Fibroblast of pulmonary artery (primary cell): Measurements from ENCODE around the gene ARIH1.

Experiments used
- DNase-seq: peaks from one replicate; pipeline ENCODE4 v3.0.0-alpha.2; 2010; ENCODE audit warnings: low read depth
- H3K4me3 ChIP-seq: replicated peaks from 2 replicates; pipeline ENCODE4 v1.5.1; 2011; ENCODE audit warnings: low read depth, mild to moderate bottlenecking, control low read depth, low read length, moderate library complexity
- CTCF ChIP-seq: IDR thresholded peaks from 2 replicates; pipeline ENCODE4 v1.5.1; 2011; ENCODE audit warnings: mild to moderate bottlenecking, control low read depth, low read length, inconsistent platforms; ENCODE audit errors: missing control alignments

Gene ARIH1

DNA sequence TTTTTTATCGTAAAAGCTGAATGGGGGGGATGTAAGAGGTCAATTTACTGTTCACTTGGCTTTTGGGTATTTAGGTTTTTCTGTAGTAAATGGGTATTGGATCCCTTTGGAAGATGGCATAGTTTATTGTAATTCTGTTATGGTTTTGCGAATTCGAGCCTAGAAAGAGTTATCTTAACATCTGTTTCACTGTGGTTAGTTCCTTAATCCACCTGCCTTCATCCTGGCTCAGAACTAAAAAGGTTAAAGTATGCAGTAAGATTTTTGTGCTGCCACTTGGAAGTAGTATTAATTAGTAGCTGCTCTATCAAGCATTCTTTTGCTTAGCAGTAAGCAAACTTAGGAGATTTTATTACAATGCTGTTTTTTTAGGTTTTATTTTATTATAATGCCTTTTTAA is 62.4 kb downstream of the ARIH1 start:
- no peak for TF ChIP-seq CTCF
- no peak for DNase-seq
- H3K4me3 ChIP-seq: no peak overlapping the region

DNA sequence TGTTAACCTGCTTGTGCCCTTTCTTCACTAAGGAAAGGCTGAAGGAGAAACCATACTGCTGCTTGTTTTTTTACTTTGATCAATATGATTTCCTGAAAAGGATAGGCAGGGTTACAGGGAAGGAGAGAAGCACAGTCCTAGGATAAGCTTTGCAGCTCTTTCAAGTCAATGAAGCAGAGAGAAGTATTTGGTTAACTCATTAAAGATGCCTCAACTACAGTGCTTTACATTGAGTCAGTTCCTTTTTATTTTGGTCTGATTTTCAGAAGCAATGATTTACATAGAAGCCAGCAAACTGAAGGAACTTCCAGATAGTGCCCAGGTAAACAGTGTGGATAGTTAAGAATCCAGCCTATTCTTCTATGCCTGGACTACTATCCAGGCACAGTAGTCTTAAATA is 64.8 kb downstream of the ARIH1 start:
- DNase-seq: no peak
- H3K4me3 ChIP-seq: no peak overlapping the region
- TF ChIP-seq CTCF: no peak

DNA sequence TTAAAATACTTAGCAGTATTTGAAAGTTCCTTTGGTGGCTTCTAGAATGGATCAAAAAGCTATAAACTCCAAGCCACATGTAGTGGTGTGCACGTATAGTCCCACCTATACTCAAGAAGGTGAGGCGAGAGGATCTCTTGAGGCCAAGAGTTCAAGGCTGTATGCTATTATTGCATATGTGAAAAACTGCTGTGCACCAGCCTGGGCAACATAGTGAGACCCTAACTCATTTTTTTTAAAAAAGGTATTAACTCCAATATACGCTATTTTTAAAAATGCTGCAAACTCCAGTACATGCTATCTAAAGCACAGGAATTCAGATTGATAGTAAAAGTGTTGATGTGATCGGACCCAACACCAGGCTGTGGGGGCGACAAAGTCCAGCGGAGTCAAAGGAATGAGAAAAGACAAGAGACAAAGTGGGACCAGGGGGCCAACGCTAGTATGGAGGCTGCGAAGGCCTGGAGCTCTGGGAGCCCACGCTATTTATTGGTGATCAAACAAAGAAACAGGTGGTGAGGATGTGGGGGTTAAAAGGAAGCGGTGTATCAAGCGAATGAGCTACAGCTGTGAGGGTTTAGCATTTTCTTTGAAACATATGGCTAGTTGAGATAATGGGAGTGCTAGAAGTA is 66.6 kb downstream of the ARIH1 start:
- H3K4me3 ChIP-seq: no peak overlapping the region
- DNase-seq: no peak
- no peak for TF ChIP-seq CTCF

- TF ChIP-seq CTCF: no peak
These were observed 67.5 kb downstream of the ARIH1 start for GRCh38 chr15:72541674-72542073.

GRCh38 chr15:72545156-72545555 is 71.0 kb downstream of the ARIH1 start:
- TF ChIP-seq CTCF: no peak

More at GRCh38 chr15:72541674-72542073, 67.5 kb downstream of the ARIH1 start:
- no peak for DNase-seq
- no peak overlapping the region for H3K4me3 ChIP-seq

GRCh38 chr15:72554471-72555425 is 80.6 kb downstream of the ARIH1 start:
- peak; percentile 82 for DNase-seq
- no peak overlapping the region for H3K4me3 ChIP-seq
- no peak for TF ChIP-seq CTCF

More at GRCh38 chr15:72545156-72545555, 71.0 kb downstream of the ARIH1 start:
- H3K4me3 ChIP-seq: no peak overlapping the region
- DNase-seq: no peak

- TF ChIP-seq CTCF: no peak
- no peak overlapping the region for H3K4me3 ChIP-seq
- no peak for DNase-seq
These were observed 85.7 kb downstream of the ARIH1 start for GRCh38 chr15:72559781-72560180.
